Astrocyte (in vitro differentiated cells and primary cell): Measurements from ENCODE around the gene ARSG.

Source experiments
- CTCF ChIP-seq: IDR thresholded peaks from 2 replicates; pipeline ENCODE4 v1.5.1; 2011; ENCODE audit warnings: low read depth, mild to moderate bottlenecking, inconsistent platforms, low read length, moderate library complexity; ENCODE audit not compliant: insufficient read depth
- EZH2 ChIP-seq: IDR thresholded peaks from 2 replicates; pipeline ENCODE4 v1.6.1; 2012; ENCODE audit warnings: mild to moderate bottlenecking, low read length, inconsistent platforms; ENCODE audit not compliant: insufficient read depth

- TF ChIP-seq CTCF = no peak
- TF ChIP-seq EZH2 = no peak
Observed at GRCh38 chr17:68435361-68435760, 144.1 kb downstream of the ARSG start.
